HG02852 (cell line): ENCODE data around the gene SH3GL1.

Source experiments
- ATAC-seq: cut with Tn5 transposase; IDR thresholded peaks from one replicate; pipeline ENCODE4 v1.9.1; 2021; ENCODE audit warnings: mild to moderate bottlenecking, moderate library complexity; ENCODE audit not compliant: unreplicated experiment

The SH3GL1 gene

DNA sequence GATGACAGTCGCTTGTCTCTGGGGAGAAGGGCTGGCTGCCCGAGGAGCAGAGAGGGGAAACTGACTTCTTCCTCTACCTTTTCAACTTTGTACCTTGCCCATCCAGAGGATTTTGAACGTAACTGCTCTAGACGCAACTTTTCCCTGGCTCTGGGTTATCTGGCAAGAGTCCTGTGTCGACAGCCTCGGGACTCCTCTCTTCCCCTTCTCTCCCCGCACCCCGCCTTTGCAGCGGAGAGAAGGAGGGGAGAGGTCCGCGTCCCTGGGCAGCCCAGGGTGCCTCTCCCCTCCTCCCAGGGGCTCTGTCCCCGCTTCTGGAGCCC lies 574 bp downstream of the SH3GL1 start:
- ATAC-seq: no peak

DNA sequence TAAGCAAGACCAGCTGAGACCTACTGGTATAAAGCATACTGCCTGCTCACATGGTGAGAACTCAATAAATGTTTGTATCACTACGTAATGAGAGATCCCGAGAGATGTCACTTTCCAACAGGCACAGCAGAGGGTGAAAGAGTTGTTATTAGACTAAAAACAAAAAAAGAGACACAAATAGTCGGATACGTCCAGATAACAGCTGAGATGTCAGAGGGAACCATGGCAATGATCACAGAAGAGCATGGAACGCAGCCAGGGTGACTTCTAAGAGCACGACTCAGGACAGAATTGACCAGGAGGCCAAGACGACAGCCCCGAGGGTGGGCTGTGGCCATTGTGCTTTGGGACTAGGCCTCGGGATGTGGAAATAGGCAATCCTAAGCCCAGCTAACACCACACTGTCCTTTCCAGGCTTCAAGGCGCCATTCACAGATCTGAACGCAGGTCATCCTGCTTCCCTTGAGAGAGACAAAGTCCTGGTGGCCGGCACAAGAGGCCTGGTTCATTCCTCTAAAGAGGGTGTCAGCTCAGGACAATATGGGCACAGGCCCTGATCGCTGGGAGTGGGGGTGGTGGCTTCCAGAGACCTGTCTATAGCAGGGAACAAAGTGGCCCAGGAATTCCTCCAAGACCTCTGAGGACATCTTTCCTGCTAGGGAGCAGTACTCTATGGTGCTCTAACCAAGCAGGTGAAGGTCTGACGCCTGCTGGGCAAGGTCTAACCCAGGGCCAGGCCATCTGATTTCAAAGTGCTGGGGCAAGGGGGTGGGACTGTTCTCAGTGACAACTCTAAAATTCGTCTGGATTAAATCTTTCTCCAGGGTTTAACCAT lies 3.2 kb downstream of the SH3GL1 start:
- ATAC-seq: no peak

DNA sequence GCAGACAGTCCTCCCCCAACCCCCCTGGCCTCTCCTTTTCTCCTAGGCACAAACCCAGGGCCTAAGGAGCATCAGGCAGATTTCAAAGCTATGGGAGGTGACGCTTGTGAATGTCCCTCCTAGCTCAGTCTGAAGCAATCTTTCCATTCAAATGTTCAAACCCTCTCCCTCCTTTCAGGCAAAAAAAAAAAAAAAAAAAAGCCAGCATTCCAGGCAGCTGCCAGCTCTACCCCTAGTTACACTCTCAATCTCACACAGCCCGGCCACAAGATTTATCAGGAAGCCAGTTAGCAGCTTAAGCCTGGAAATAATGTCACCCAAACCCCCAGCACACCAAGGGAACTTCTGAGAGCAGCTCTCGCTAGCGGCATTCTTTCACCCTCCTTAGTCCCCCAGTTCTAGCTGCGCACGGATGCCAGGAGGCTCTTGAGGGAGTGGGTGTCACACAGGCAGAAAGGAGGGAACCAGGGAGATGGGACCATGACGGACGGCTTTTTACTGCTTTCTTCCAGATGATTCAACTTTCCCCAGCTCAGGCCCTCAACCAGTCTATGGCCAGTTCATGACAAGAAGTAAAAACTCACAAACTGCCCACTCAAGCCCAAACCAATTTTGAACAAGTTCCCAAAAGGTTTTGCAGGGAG lies 6.3 kb downstream of the SH3GL1 start:
- ATAC-seq: no peak

DNA sequence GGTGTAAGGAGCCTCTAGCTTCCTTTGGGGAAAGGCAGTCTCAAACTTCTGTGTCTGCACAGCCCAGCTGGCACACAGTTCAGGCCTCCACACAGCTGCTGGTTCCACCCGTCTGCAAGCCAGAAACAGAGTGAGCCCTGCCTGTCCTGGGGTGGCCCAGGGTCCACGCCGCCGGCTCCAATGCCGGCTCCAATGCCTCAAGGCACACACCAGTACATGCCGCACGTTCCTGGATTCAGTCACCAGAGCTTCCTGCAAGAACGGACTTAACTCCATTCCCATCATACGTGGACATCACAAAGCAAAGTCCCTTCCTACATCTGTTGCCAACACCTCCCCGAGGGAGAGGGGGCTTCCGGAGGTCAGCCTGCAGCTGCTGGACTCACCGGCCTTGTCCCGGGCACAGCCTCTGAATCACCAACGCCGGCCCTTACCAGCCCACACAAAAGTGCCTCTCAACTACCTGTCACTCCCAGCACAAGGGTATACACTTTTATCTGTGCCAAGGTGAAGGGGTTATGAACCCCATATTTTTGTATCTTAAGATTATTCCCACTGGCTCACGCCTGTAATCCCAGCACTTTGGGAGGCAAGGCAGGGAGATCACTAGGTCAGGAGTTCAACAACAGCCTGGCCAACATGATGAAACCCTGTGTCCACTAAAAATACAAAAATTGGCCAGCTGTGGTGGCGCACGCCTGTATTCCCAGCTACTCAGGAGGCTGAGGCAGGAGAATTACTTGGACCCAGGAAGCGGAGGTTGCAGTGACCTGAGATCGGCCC lies 8.5 kb downstream of the SH3GL1 start:
- ATAC-seq: no peak

DNA sequence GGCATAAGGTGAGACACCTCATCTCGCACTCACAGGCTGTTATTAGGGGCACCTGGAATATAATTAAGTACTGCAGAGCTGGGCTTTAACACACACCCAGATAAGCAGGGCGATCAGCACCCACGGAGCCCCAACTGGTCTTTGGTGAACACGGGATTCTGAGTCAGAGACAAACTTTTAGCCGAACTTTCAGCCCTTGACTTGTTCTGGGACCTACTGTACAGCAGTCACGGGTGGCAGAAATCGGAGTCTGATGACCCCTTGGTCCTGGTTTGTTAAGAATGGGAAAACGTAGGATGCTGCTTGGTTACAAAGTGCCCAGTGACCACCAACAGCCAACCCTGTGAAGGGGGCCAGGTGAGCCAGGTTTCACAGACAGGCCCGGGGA lies 9.0 kb downstream of the SH3GL1 start:
- no peak for ATAC-seq

DNA sequence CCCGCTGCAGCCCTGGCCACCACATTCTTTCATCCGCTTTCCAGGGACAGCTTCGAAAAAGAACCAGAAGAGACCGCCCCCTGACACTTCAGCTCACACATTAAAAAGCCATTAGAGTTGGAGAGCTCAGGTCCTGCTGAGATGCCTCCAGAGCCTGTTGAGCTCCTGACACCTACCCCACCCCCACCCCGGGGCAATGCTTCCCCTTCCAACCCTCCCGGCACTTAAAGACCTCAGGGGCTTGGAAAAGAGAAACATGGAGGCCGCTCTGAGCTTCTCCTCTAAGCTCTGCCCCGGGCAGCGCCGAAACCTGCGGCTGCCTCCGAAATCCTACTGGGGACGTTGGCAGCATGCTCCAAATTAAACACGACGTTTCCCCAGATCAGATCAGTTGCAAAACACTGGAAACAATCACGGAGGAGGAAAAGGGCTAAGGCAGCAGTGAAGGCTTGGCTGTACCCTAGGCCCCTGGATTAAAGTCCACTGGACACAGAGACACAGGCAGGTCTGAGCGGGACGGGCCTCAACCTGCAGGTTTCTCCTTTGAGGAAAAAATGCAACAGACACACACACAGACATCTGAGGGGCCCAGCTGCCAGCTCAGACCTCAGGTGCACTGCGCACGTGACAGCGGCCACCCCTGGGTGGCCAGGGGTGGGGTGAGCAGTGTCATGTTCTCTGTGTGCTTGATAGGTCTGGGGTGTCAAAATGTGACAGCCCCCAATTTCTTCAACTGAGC lies 9.6 kb downstream of the SH3GL1 start:
- no peak for ATAC-seq

DNA sequence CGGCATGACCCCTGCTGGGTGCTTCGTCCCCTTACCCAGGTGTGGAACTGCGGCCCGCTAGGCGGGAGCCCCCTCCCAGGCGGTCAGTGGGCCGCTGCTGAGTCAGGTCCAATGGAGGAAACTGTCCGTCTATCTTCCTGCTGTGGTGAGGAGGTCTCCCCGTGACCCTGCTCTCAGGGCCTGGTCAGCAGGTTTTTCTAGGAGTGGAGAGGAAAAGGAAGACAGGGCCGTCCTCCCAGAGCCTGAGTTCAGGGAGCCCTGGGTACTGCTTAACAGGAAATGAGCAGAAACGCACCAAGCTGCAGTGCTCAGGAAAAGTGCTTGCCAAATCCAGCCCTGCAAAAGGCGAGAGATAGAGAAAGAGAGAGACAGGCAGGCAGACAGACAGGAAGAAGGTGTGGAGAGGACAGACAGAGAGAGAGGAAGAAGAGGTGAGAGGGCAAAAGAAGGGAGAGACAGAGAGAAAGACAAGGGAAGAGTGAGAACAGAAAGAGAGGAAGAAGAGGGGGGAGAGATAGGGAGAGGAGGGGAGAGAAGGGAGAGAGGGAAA lies 10.3 kb downstream of the SH3GL1 start:
- ATAC-seq: no peak

DNA sequence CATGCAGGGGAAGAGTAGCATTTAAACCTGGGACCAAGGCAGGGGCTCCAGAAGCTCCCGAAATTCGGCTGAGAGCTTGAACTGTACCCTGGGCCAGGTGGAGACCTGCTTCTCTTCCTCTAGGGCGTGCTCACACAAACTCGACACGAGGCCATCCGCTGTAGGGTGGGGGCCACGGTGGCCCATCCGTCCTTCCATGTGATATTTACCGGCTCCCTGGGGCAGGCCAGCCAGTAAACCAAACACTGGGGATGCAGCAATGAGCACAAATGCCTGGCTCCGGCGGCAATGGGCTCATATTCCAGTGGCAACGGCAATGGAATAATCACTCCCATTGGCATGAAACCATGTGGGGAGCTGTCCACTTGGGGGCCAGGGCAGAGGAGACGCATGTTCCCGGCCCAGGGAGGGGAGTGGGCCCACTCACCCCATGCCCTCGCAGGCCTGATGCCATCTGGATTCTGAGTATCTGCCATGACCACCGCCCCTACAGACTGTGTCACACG lies 10.8 kb downstream of the SH3GL1 start:
- ATAC-seq: no peak

DNA sequence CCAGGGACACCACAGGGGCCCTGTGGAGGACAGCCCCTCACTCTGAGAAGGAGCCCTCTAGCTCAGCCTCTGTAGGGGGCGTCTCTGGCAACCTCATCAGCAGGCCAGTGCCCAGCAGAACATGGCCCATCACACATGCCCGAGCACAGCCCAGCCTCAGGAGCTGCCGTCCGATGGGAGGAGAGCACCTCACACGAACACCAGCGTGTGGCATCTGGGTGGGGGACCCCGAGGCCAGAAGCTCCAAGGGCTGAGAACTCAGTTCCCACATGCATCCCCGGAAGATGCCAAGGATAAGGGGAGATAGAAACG lies 11.3 kb downstream of the SH3GL1 start:
- ATAC-seq: no peak

DNA sequence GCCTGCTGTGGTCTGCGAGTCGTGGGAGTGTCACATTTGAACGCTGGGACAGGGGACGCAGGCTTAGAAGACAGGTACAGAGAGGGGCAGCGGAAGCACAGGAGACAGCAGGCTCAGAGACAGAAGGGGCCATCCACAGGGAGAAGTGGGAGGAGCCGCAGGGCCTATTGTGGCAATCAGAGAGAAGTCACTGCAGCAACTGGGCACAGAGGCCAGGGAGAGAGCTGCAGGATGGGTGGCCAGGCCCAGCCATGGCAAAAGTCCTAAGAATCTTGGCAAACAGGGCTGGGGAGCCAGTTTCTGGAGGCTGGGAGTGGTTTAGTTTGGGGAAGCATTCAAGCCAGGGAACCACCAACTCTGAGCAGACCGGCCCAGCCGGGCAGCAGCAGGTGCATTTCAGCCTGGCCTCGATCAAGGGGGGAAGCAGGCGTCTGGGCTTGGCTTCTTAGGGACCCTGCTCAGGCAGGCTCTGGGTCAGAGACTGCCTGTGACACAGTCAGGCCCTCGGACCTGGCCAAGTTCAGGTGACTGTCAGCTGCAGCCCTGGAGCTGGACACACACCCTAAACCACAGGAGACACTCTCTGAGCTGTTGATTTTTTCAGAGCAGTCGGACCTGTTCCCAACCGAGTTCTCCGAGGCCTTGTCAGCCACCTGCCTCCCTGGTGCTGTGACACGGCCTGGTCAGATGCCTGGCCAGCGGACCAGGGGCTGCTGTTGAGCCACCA lies 11.8 kb downstream of the SH3GL1 start:
- ATAC-seq: no peak

DNA sequence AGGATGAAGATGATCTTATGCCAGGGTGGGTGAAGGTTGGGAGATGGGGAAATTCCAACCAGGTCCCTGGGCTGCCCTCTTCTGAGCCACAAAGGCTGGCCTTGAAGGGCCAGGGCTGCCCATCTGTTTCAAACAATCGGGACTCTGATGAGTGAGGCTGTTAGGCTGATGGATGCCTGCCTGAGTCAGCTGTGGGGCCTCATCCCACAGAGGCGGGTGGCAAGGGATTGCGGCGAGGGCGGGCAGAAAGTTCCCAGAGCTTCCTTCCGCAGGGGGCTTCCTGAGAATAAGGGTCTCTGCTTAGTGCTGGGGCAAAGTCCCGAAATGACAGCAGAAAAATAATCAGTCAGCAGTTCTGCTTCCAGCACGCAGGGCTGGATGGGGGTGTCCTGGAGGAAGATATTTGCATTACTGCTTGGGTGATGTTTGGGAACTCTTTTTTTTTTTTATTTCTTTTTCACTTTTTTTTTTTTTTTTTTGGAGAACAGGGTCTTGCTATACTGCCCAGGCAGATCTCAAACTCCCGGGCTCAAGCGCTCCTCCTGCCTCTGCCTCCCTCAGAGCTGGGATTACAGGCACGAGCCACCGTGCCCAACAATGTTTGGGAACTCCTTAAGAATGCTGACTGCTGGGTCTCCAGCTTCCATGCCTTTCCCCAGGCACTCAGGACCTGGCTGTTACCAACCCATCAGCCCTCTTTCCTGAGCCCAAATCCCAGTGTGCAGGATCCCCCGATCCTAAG lies 14.1 kb downstream of the SH3GL1 start:
- no peak for ATAC-seq

DNA sequence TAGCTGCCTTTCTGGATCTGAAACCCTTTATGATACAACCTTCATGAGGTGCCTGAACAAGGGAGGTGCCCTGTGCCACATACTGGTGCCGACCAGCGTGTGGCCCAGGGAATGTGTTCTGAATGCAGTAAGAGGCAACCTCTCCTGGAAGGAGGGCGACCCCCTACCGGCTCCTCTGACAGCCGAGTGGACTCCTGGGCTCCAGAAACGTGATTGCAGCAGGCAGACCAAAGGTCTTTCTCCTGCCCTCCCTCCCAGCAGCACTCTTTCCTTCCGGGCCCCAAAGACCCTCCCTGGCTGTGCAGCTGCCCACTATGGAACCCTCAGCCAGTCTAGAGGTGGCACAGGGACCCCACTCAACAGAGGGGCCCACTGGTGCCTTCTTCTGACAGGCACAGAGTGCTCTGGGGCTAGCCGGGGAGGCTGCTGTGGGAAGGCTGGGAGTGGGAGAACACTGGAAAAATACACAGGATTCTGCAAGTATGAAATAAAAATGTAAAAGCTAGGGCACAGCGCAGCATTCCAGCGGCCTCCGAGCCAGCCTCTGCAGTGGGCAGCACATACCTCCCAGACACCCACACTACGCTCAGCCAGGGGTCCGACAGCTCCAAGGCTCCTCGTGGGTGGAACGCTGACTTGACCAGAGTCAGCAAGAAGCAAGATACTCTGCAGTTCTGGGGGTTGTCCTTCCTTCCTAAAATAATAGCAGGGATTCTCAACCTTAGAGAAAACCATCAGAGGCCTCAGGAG lies 14.9 kb downstream of the SH3GL1 start:
- no peak for ATAC-seq

DNA sequence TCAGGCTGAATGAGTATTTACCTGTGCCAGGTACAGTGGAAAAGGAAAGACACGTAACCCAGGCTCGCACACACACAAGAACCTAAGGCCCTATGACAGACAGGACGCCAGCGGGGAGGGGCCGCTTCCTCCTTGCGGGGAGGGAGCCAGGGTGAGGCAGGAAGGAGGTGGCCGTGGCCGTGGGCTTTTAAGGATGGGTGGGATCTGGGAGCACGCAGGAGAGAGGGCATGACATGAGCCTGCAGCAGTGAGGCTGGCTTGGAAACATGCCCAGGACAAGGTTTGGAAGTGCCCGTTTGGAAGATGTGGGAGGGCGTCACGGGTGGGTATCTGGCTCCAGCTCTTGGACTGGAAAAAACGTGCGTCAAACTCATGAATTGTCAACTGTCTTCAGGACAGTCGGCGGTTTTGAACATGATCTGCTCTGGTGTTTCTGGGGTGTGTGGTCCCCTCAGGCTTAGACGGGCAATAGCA lies 20.1 kb downstream of the SH3GL1 start:
- ATAC-seq: no peak

DNA sequence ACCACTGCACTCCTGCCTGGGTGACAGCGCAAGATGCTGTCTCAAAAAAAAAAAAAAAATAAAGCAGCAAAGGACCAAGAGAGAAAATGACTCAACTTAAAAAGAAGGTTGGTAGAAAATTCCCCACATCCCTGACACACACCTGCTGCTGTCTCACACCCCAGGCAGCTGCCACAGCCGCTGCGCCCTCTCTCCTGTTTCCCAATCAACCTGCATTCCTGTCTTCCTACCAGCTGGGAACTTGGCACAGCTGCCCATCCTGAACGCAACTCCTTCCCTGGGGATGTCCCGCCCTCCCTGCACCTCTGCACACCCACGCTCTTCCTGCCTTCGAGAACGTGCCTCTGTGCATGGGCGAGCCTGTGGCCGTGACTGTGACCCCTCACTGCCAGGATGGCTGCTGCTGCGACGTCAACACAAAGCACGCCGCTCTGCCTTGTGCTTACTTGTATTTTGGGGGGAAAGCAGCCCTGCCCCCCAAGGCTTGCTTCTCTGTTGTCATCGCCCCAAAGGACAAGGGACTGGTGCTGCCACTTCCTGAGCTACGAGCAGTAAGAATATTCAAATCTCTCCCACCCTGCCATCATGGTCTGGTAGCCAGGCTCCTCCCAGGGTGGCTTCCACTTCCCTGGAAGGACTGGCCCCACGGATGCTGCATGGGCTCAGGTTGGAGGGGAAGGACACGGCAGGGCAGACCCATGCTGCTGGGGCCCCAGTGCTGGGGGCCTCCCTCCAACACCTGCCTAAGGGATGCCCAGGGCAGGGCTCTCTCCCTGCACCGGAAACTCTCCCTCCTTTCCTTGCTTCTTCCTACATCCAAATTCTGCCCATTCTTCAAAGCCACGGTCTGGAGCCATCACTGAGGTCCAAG lies 20.7 kb downstream of the SH3GL1 start:
- no peak for ATAC-seq

DNA sequence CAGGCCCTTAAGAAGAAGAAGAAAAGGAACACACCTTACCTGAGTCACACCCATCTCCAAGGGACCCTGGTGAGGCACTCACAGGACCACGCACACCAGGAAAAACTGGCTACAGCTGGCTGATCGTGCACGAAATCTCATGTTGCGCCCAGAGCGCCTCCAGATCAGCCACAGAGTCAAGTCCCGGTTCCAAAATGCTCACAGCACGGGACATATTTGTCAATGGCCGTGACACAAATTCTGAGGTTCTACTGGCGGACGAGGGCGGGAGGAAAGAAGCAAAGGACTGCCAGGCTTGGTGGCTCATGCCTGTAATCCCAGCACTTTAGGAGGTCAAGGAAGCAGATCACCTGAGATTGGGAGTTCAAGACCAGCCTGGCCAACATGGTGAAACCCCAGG lies 21.5 kb downstream of the SH3GL1 start:
- no peak for ATAC-seq

DNA sequence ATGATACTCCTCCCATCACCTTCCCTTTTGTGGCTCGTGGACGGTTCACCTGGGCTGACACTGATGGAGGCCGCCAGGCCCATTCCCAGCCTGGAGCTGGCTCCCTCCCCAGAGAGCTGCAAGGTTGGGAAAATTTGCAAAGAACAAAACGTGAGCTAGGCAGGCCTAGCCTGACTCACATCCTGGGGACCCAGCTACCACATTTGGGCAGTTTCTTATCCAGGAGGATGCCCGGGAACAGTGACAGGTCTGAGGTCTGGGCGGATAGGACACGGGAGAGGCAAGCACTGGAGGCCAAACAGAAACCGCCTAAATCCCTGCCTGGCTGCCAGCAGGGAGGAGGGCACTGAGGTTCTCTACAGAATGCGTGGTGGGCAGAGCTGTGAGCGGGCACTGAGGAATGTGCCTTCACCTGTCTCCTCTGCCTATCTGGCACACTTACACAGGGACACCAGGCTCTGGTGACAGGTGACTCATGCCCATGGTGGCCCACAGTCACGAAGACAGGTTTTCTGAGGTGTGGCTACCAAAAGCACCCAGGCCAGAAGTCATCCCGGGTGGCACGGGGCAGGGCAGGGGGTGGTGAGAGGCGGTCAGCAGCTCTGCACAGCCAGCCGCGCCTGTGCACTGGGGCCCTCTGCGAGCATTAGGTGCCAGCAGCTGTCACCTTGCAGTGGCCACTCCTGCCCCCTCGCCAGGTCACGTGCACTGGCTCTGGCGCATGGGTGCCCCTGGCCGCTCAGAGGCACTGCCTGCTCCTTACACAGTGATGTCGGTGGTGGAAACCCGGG lies 23.2 kb downstream of the SH3GL1 start:
- no peak for ATAC-seq

DNA sequence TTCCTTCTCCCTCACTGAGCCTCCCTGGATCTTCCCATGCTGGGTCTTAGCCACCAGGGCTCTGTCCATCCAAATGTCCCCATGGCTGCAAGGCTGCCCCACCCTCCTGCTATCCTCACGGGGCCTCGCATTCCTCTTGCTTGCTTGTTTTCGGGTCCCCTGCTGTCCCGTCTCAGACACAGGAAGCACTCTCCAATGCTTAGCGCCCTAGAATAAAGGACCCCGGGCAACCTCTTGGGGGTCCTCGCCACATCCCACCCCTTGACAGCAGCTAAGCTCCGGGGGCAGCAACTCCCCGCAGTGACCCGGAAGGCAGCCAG lies 23.7 kb downstream of the SH3GL1 start:
- ATAC-seq: no peak
